Measurements from ENCODE around the gene NCMAP.
A peak's percentile ranks its signal among the peaks of the same experiment; 100 is the strongest.

The NCMAP gene

DNA sequence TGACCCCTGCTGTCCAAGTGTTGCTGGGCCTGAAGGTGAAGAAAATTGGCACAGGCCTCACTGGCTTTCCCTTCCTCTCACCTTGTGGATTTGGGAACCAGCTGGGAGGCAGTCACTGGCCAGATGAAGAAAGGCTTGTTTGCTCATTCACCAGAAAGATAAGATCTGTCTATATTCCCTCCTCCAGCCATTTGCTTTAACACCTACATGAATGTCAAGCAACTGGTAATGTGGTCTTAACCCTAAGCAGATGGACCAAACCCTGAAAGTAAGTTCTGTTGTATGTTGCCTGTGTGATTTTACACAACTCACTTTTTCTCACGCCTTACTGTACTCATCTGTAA lies 76.9 kb downstream of the NCMAP start:
- peak in 1 of 2 donors; percentile 19 for DNase-seq
- H3K14ac ChIP-seq (ENCODE audit: low read length) = no peak overlapping the region

DNA sequence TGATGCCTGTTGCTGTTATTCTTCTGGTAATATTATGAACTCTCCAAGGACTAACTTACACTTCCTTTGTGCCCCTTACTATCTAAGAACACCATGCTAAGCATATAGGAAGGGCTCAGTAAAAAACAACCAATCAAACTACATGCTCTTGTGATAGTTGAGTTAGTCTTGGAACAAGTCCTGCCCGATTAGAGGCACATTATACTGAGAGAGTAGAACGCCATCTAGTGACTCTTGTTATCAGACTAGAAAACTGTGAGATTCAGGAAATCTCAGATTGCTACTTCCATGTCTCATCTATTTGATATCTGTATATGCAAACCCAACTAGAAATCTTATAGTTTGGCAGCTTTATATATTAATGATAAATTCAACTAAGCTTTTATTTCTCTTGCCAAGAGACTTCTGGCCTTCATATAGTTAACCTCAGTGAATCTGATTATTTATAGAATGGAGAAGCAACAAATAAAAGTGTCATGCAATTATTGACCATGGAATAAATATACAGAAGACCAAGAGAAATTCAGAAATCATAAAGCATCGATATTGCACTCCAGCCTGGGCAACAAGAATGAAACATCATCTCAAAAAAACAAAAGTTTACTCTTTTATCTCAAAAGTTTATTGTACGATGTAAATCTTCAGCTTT lies 79.4 kb downstream of the NCMAP start:
- Histone ChIP-seq H3K9me3 (ENCODE audit: insufficient read depth, low read depth, low read length) (no peaks in the 10 kb centered on the region), H3K23ac (ENCODE audit: low read length) (no peak overlapping the region), H3K4me1 (ENCODE audit: control insufficient read depth in 1 of 2, insufficient read depth in 2 of 2, low read length in 2 of 2) (no peaks in the 10 kb centered on the region), H3K4me3 (ENCODE audit: low read depth, low read length) (no peak overlapping the region), H3K79me1 (ENCODE audit: low read length) (no peaks in the 10 kb centered on the region), H2AK5ac (ENCODE audit: low read length) (no peak overlapping the region), H3K27ac (ENCODE audit: low read depth, low read length) (no peak overlapping the region), H2BK5ac (ENCODE audit: low read depth, low read length, poor library complexity) (no peak overlapping the region), H2AFZ (ENCODE audit: insufficient read depth, low read length, poor library complexity) (no peak overlapping the region), H3K36me3 (ENCODE audit: control insufficient read depth in 1 of 2, insufficient read depth in 2 of 2, low read length in 2 of 2) (no peaks in the 10 kb centered on the region), H4K91ac (ENCODE audit: low read depth, low read length) (no peak overlapping the region), H3K4ac (ENCODE audit: low read depth, low read length) (no peak overlapping the region), H2BK12ac (ENCODE audit: low read length) (no peak overlapping the region), H3K18ac (ENCODE audit: low read length) (no peak overlapping the region), H3K27me3 (ENCODE audit: insufficient read depth, low read length) (no peaks in the 10 kb centered on the region), H3K9ac (ENCODE audit: low read length) (no peak overlapping the region), H4K12ac (ENCODE audit: low read depth, low read length) (no peak overlapping the region), H3K14ac (ENCODE audit: low read length) (no peak overlapping the region), H2BK120ac (ENCODE audit: insufficient read depth, low read length, poor library complexity) (no peak overlapping the region), H4K8ac (ENCODE audit: low read depth, low read length) (no peak overlapping the region), H3K79me2 (ENCODE audit: control insufficient read depth, insufficient read depth, low read length, poor library complexity) (no peaks in the 10 kb centered on the region), H3K4me2 (ENCODE audit: low read length) (no peak overlapping the region)
- WGBS (ENCODE audit: extremely low coverage, insufficient coverage, insufficient read length) = no CpG with 5 or more reads among the region's 4 CpGs
- peak in 1 of 2 donors; percentile 88 for DNase-seq

More for the DNA sequence above, 76.9 kb downstream of the NCMAP start:
- no peak overlapping the region for H3K27ac ChIP-seq (ENCODE audit: low read depth, low read length)
- H4K91ac ChIP-seq (ENCODE audit: low read depth, low read length) = no peak overlapping the region
- H3K23ac ChIP-seq (ENCODE audit: low read length) = no peak overlapping the region
- no peak overlapping the region for H4K12ac ChIP-seq (ENCODE audit: low read depth, low read length)
- H3K4me3 ChIP-seq (ENCODE audit: low read depth, low read length) = no peak overlapping the region
- no peak overlapping the region for H2AK5ac ChIP-seq (ENCODE audit: low read length)
- H3K4ac ChIP-seq (ENCODE audit: low read depth, low read length) = no peak overlapping the region
- no peaks in the 10 kb centered on the region for H3K36me3 ChIP-seq (ENCODE audit: control insufficient read depth in 1 of 2, insufficient read depth in 2 of 2, low read length in 2 of 2)
- no peak overlapping the region for H3K18ac ChIP-seq (ENCODE audit: low read length)
- H2BK5ac ChIP-seq (ENCODE audit: low read depth, low read length, poor library complexity) = no peak overlapping the region
- no peaks in the 10 kb centered on the region for H3K9me3 ChIP-seq (ENCODE audit: insufficient read depth, low read depth, low read length)
- no peak overlapping the region for H3K9ac ChIP-seq (ENCODE audit: low read length)
- no peaks in the 10 kb centered on the region for H3K4me1 ChIP-seq (ENCODE audit: control insufficient read depth in 1 of 2, insufficient read depth in 2 of 2, low read length in 2 of 2)
- no CpG with 5 or more reads among the region's 1 CpG for WGBS (ENCODE audit: extremely low coverage, insufficient coverage, insufficient read length)
- no peaks in the 10 kb centered on the region for H3K27me3 ChIP-seq (ENCODE audit: insufficient read depth, low read length)
- no peak overlapping the region for H2BK12ac ChIP-seq (ENCODE audit: low read length)
- no peaks in the 10 kb centered on the region for H3K79me1 ChIP-seq (ENCODE audit: low read length)
- no peak overlapping the region for H2AFZ ChIP-seq (ENCODE audit: insufficient read depth, low read length, poor library complexity)
- H3K4me2 ChIP-seq (ENCODE audit: low read length) = no peak overlapping the region
- H3K79me2 ChIP-seq (ENCODE audit: control insufficient read depth, insufficient read depth, low read length, poor library complexity) = no peaks in the 10 kb centered on the region
- H4K8ac ChIP-seq (ENCODE audit: low read depth, low read length) = no peak overlapping the region
- no peak overlapping the region for H2BK120ac ChIP-seq (ENCODE audit: insufficient read depth, low read length, poor library complexity)

DNA sequence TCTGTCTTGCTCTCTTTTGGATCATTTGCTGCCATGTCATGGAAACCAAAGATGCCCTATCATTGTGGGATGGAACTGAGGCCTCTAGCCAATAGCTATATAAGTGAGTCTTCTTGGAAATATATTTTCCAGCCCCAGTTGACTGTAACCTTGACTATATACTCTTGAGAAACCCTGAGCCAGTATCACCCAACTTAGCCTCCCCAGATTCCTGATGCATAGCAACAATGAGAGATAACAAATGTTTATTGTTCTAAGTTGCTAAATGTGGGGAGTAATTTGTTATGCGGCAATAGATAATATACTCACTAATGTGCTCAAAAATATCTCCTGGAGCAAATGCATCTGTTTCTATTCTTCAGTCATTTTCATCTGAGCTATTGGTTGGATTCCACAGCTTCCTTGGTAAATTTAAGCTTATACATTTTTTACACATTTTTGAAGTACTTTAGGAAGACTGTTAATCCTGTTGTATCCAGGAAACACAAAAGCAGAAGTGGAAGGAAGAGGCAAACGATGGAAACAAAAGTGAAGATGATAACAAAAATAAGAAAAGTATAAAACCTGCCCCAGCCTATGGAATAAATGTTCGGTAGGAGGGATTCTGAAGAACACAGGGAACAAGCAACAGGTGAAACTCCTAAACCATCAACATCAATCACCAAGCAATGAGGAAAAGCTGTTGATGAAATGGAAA lies 80.9 kb downstream of the NCMAP start:
- WGBS (ENCODE audit: extremely low coverage, insufficient coverage, insufficient read length) = no CpG with 5 or more reads among the region's 3 CpGs
- Histone ChIP-seq H3K9me3 (ENCODE audit: insufficient read depth, low read depth, low read length) (no peaks in the 10 kb centered on the region), H3K79me1 (ENCODE audit: low read length) (peaks cover 5% of the 10 kb centered on the region), H2BK12ac (ENCODE audit: low read length) (no peak overlapping the region), H3K36me3 (ENCODE audit: control insufficient read depth in 1 of 2, insufficient read depth in 2 of 2, low read length in 2 of 2) (no peaks in the 10 kb centered on the region), H3K27ac (ENCODE audit: low read depth, low read length) (no peak overlapping the region), H2BK120ac (ENCODE audit: insufficient read depth, low read length, poor library complexity) (no peak overlapping the region), H3K23ac (ENCODE audit: low read length) (no peak overlapping the region), H3K27me3 (ENCODE audit: insufficient read depth, low read length) (no peaks in the 10 kb centered on the region), H3K9ac (ENCODE audit: low read length) (no peak overlapping the region), H2AFZ (ENCODE audit: insufficient read depth, low read length, poor library complexity) (no peak overlapping the region), H4K8ac (ENCODE audit: low read depth, low read length) (no peak overlapping the region), H3K14ac (ENCODE audit: low read length) (no peak overlapping the region), H3K4me2 (ENCODE audit: low read length) (no peak overlapping the region), H2AK5ac (ENCODE audit: low read length) (no peak overlapping the region), H3K4me3 (ENCODE audit: low read depth, low read length) (no peak overlapping the region), H4K12ac (ENCODE audit: low read depth, low read length) (no peak overlapping the region), H2BK5ac (ENCODE audit: low read depth, low read length, poor library complexity) (no peak overlapping the region), H3K4ac (ENCODE audit: low read depth, low read length) (no peak overlapping the region), H3K4me1 (ENCODE audit: control insufficient read depth in 1 of 2, insufficient read depth in 2 of 2, low read length in 2 of 2) (peaks cover 3 to 4% of the 10 kb centered on the region in 2 experiments), H4K91ac (ENCODE audit: low read depth, low read length) (no peak overlapping the region), H3K79me2 (ENCODE audit: control insufficient read depth, insufficient read depth, low read length, poor library complexity) (no peaks in the 10 kb centered on the region), H3K18ac (ENCODE audit: low read length) (no peak overlapping the region)
- DNase-seq = peak in 1 of 2 donors; percentile 32

DNA sequence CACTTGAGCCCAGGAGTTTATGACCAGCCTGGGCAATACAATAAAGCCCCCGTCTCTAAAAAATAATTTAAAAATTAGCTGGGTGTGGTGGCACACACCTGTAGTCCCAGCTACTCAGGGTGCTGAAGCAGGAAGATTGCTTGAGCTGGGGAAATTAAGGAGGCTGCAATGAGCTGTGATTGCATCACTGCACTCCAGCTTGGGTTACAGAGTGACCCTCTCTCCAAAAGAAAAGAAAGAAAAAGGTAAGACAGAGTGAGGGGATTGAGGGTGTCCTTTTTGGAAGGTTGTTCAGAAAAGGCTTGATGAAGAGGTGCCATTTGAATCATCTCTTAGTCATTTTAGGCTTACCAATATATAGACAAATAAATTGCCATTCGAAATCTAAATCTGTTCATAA lies 83.2 kb downstream of the NCMAP start:
- peaks cover 14% of the 10 kb centered on the region for H3K79me2 ChIP-seq (ENCODE audit: control insufficient read depth, insufficient read depth, low read length, poor library complexity)
- DNase-seq = no peak
- H4K8ac ChIP-seq (ENCODE audit: low read depth, low read length) = no peak overlapping the region
- H2BK12ac ChIP-seq (ENCODE audit: low read length) = no peak overlapping the region
- H2BK120ac ChIP-seq (ENCODE audit: insufficient read depth, low read length, poor library complexity) = no peak overlapping the region
- no peak overlapping the region for H3K27ac ChIP-seq (ENCODE audit: low read depth, low read length)
- no peak overlapping the region for H3K9ac ChIP-seq (ENCODE audit: low read length)
- peaks cover 20% of the 10 kb centered on the region for H3K79me1 ChIP-seq (ENCODE audit: low read length)
- no peak overlapping the region for H2BK5ac ChIP-seq (ENCODE audit: low read depth, low read length, poor library complexity)
- no peak overlapping the region for H4K91ac ChIP-seq (ENCODE audit: low read depth, low read length)
- no peak overlapping the region for H3K23ac ChIP-seq (ENCODE audit: low read length)
- H3K4ac ChIP-seq (ENCODE audit: low read depth, low read length) = no peak overlapping the region
- H3K4me2 ChIP-seq (ENCODE audit: low read length) = no peak overlapping the region
- no peak overlapping the region for H3K14ac ChIP-seq (ENCODE audit: low read length)
- H3K4me1 ChIP-seq (ENCODE audit: control insufficient read depth in 1 of 2, insufficient read depth in 2 of 2, low read length in 2 of 2) = peaks cover 5% of the 10 kb centered on the region in 2 experiments
- H3K27me3 ChIP-seq (ENCODE audit: insufficient read depth, low read length) = no peaks in the 10 kb centered on the region
- WGBS (ENCODE audit: extremely low coverage, insufficient coverage, insufficient read length) = no CpG with 5 or more reads among the region's 2 CpGs
- H4K12ac ChIP-seq (ENCODE audit: low read depth, low read length) = no peak overlapping the region
- H3K36me3 ChIP-seq (ENCODE audit: control insufficient read depth in 1 of 2, insufficient read depth in 2 of 2, low read length in 2 of 2) = no peaks in the 10 kb centered on the region
- H3K18ac ChIP-seq (ENCODE audit: low read length) = no peak overlapping the region
- no peak overlapping the region for H2AFZ ChIP-seq (ENCODE audit: insufficient read depth, low read length, poor library complexity)
- no peaks in the 10 kb centered on the region for H3K9me3 ChIP-seq (ENCODE audit: insufficient read depth, low read depth, low read length)
- no peak overlapping the region for H3K4me3 ChIP-seq (ENCODE audit: low read depth, low read length)
- H2AK5ac ChIP-seq (ENCODE audit: low read length) = no peak overlapping the region

Data from trophoblast cell (in vitro differentiated cells and primary cell).